Dendritic cell treated with granulocyte-macrophage colony-stimulating factor and Interleukin-4, amounts not matched to agents 40 ng/mL and 50 ng/mL, for 4 days (primary cell): ENCODE results near the gene IP6K3.

Experiments used
- H3K27ac Mint-ChIP-seq: one replicate; pipeline ENCODE4 v1.8.0; 2022; ENCODE audit warnings: mild to moderate bottlenecking, mixed read lengths
- H3K27me3 Mint-ChIP-seq: one replicate; pipeline ENCODE4 v1.8.0; 2022; ENCODE audit warnings: mild to moderate bottlenecking, mixed read lengths
- H3K36me3 Mint-ChIP-seq: one replicate; pipeline ENCODE4 v1.8.0; 2022; ENCODE audit warnings: low read depth, mixed read lengths
- H3K4me1 Mint-ChIP-seq: one replicate; pipeline ENCODE4 v1.8.0; 2022; ENCODE audit warnings: low read depth, mixed read lengths
- H3K4me3 Mint-ChIP-seq: one replicate; pipeline ENCODE4 v1.8.0; 2022; ENCODE audit warnings: mild to moderate bottlenecking, moderate library complexity, mixed read lengths
- H3K9me3 Mint-ChIP-seq: one replicate; pipeline ENCODE4 v1.8.0; 2022; ENCODE audit warnings: mixed read lengths
- intact Hi-C: fragments of 100-400 bp; cut with micrococcal nuclease; formaldehyde crosslinking; loops from one replicate; pipeline ENCODE4 v1.15.0; 2022

The IP6K3 gene

DNA sequence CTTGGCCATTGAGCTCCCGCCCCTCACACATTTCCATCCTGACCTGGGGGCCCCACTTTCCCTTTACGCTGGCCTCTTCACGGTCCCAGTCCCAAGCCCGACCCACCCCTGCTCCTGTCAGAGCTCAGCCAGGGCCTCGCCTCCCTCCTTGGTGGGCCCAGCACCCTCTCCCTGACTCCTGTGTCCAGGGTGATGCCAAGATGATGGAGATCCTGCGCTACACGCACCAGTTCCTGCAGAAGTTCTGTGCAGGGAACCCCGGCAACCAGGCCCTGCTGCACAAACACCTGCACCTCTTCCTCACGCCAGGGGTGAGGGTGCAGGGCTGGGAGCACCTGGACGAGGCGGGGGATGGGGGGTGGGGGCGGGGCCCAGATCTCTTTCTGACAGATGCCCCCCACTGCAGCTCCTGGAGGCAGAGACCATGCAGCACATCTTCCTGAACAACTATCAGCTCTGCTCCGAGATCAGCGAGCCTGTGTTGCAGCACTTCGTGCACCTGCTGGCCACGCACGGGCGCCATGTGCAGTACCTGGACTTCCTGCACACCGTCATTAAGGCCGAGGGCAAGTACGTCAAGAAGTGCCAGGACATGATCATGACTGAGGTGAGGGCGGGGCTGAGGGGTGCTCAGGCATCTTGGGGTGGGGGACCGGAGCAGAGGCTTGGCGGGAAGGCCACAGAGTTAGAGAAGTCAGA, 68.3 kb downstream of the IP6K3 start:
- H3K4me3 Mint-ChIP-seq: no peak overlapping the region
- no peaks in the 10 kb centered on the region for H3K9me3 Mint-ChIP-seq
- no peak overlapping the region for H3K27ac Mint-ChIP-seq
- intact Hi-C loops: no loop called here
- H3K27me3 Mint-ChIP-seq: no peaks in the 10 kb centered on the region
- no peaks in the 10 kb centered on the region for H3K36me3 Mint-ChIP-seq
- H3K4me1 Mint-ChIP-seq: peaks cover 4% of the 10 kb centered on the region

DNA sequence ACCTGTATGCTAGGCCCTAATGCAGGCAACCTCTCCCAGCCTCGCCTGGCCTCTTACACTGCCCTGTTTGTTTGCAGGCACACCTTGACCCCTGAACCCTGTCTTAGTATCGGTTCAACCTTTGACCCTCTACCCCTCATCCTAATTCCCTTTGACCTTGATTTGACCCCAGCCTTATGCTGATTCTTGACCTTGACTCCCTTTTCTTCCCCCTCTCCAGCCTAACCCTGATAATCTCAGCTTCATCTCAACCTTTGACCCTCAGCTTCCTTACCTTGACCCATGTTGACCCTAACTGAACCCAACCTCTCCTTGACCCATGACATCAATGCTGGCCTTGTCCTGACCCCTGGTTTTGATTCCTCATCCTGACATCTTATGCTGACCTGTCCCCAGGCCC, 69.0 kb downstream of the IP6K3 start:
- Mint-ChIP-seq H3K4me3 (no peak overlapping the region), H3K9me3 (no peaks in the 10 kb centered on the region), H3K4me1 (no peaks in the 10 kb centered on the region), H3K27me3 (no peaks in the 10 kb centered on the region), H3K36me3 (no peaks in the 10 kb centered on the region), H3K27ac (no peak overlapping the region)
- intact Hi-C loops: no loop called here

DNA sequence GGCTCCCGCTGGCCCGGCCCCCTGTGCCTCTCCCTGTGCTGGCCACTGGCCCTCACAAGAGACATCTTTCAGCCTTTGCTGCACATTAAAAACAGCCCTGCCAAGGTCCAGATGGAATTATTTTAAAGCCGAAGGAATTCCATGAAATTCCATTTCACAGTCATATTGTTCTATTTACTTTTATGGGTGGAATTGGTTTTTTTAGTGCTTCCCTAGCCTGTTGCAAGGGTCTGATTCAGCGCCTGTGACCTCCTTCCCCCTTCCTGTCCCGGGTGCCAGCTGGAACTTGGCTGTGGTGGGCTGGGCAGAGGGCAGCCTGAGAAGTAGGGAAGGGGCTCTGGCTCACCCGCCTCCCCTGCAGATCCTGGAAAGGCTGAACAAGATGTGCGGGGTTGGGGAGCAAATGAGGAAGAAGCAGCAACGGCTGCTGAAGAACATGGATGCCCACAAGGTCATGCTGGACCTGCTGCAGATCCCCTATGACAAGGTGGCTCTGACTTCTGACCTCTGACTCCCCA, 69.5 kb downstream of the IP6K3 start:
- Mint-ChIP-seq H3K4me1 (no peaks in the 10 kb centered on the region), H3K9me3 (no peaks in the 10 kb centered on the region), H3K36me3 (no peaks in the 10 kb centered on the region), H3K4me3 (no peak overlapping the region), H3K27ac (no peak overlapping the region), H3K27me3 (no peaks in the 10 kb centered on the region)
- intact Hi-C loops: no loop called here

- Mint-ChIP-seq H3K4me3 (no peak overlapping the region), H3K27me3 (no peaks in the 10 kb centered on the region), H3K4me1 (no peaks in the 10 kb centered on the region), H3K27ac (no peak overlapping the region), H3K9me3 (no peaks in the 10 kb centered on the region), H3K36me3 (no peaks in the 10 kb centered on the region)
- intact Hi-C loops: no loop called here
Measured at GRCh38 chr6:33676416-33677142, 70.1 kb downstream of the IP6K3 start.

- intact Hi-C loops: no loop called here
- Mint-ChIP-seq H3K27me3 (no peaks in the 10 kb centered on the region), H3K9me3 (no peaks in the 10 kb centered on the region), H3K4me1 (no peaks in the 10 kb centered on the region), H3K4me3 (no peak overlapping the region), H3K36me3 (no peaks in the 10 kb centered on the region), H3K27ac (no peak overlapping the region)
Measured at GRCh38 chr6:33675968-33676367, 70.7 kb downstream of the IP6K3 start.

- Mint-ChIP-seq H3K27me3 (no peaks in the 10 kb centered on the region), H3K27ac (no peak overlapping the region), H3K4me3 (no peak overlapping the region), H3K4me1 (no peaks in the 10 kb centered on the region), H3K9me3 (no peaks in the 10 kb centered on the region), H3K36me3 (no peaks in the 10 kb centered on the region)
- intact Hi-C loops: no loop called here
Measured at GRCh38 chr6:33673851-33674250, 72.9 kb downstream of the IP6K3 start.

DNA sequence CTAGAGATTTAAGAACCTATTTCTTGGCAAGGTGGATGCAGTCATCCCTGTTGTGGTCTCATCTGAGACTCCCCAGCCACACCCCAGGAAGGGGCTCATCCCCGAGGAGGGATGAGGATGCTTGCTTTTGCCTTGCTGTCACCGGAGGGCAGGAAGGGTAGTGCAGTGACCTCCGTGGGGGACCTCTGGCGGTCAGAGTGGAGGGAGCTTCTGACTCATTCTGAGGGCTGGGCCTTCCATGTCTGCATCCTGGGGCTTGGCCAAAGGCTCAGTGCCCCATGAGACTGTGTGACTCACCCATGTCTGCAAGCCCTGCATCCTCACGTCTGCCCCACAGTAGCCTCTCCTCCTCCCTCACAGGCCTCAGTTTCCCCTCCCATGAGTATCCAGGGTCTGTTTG, 73.9 kb downstream of the IP6K3 start:
- H3K4me1 Mint-ChIP-seq: no peaks in the 10 kb centered on the region
- H3K4me3 Mint-ChIP-seq: no peak overlapping the region
- H3K36me3 Mint-ChIP-seq: no peaks in the 10 kb centered on the region
- no peaks in the 10 kb centered on the region for H3K27me3 Mint-ChIP-seq
- intact Hi-C loops: no loop called here
- no peaks in the 10 kb centered on the region for H3K9me3 Mint-ChIP-seq
- H3K27ac Mint-ChIP-seq: no peak overlapping the region

DNA sequence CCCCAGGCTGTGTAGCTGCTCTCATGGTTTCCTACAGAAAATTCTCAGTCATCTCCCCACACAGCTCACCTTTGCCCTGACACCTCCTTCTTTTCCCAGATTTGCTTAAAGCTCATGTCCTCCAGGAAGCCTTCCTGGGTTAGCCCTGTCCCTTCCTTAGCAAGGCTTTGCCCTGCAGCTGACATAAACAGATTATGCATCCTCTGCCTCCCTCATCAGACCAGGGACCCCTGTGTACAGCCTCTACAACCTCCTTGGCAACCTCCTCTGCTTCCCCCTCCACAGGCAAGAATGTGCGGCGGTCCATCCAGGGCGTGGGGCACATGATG, 75.0 kb downstream of the IP6K3 start:
- Mint-ChIP-seq H3K27ac (no peak overlapping the region), H3K9me3 (no peaks in the 10 kb centered on the region), H3K36me3 (no peaks in the 10 kb centered on the region), H3K4me3 (no peak overlapping the region), H3K4me1 (no peaks in the 10 kb centered on the region), H3K27me3 (no peaks in the 10 kb centered on the region)
- intact Hi-C loops: no loop called here
